ENCODE results near the gene PAPSS1. TPM values are rescaled to one million over a fixed set of nuclear protein-coding genes. Genes with fewer than 3 reads are reported as not detected.
A peak's percentile ranks its signal among the peaks of the same experiment; 100 is the strongest.

The PAPSS1 gene
- total and polyA plus RNA-seq, 9 of the 15 experiments (the other 6 are each of a cell fraction or from before 2014, with no cell fraction given) = 21.1 to 53.9 (median 41.9) TPM

DNA sequence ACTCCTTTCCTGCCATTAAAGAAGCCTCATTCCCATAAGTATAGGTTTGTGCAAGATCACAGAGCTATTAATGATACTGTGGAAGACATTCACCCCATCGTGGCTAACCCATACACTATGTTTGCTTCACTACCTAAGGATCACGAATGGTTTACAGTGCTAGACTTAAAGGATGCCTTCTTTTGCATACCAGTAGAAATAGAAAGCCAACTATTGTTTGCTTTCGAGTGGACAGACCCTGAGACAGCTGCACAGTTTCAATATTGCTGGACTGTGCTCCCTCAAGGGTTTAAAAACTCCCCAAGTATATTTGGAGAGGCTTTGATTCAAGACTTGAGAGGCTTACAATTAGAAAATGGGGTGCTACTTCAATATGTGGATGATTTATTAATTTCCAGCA, 16.0 kb upstream of the PAPSS1 start (continued):
- TF ChIP-seq RBM15 (IDR thresholded peaks at IDR 0.05; ENCODE audit: insufficient read depth, low read length) (no peak), HNRNPL (IDR thresholded peaks at IDR 0.05; ENCODE audit: low read depth, low read length) (no peak)

DNA sequence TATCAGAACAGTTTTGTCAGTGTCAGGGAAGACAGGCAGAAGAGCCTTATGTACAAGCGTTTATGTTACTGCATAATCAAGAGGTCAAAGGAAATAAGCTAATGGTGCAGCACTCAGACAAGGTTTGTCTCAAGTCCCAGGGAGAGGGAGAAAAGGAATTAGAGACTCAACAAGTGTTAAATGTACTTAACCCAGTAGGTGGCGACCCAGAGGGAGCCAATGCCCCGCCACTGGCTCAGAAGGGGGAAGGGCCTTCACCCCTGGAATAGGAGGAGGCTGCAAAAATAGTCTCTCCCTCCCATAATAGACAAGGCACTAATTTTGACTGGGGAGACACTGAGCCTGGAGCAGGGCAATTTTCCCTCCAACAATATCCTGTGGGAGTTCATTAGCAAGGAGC, 14.1 kb upstream of the PAPSS1 start:
- Histone ChIP-seq H3K36me3 (ENCODE audit: control insufficient read depth, insufficient read depth, low read length) (no peaks in the 10 kb centered on the region), H3K79me2 (ENCODE audit: control insufficient read depth, insufficient read depth, low read length) (no peaks in the 10 kb centered on the region), H3K4me1 (replicated peaks in 1 of 2; ENCODE audit: control insufficient read depth in 2 of 2, insufficient read depth in 2 of 2, low read length in 2 of 2) (peaks cover 0 to 8% of the 10 kb centered on the region in 2 experiments; a peak in 3 of 5 replicates), H3K27me3 (ENCODE audit: control insufficient read depth in 2 of 2, insufficient read depth in 2 of 2, low read length in 2 of 2) (no peaks in the 10 kb centered on the region), H3K4me3 (no peak overlapping the region), H3K27ac (ENCODE audit: extremely low read depth, low read depth, low read length) (no peak overlapping the region), H4K20me1 (replicated peaks; ENCODE audit: control insufficient read depth, insufficient read depth, low read length) (no peaks in the 10 kb centered on the region), H3K9ac (ENCODE audit: insufficient read depth in 1 of 2, low read depth in 2 of 2, low read length in 2 of 2) (no peak overlapping the region), H3K9me1 (ENCODE audit: control insufficient read depth, insufficient read depth, low read length) (no peaks in the 10 kb centered on the region), H3K9me3 (replicated peaks; ENCODE audit: control insufficient read depth, insufficient read depth, low read depth, low read length) (no peaks in the 10 kb centered on the region; the same call in 1 of the 2 replicates), H2AFZ (ENCODE audit: low read depth, low read length) (peak overlapping the region; percentile 66; the same call in 1 of the 2 replicates), H3K4me2 (ENCODE audit: insufficient read depth, low read length) (no peak overlapping the region)
- ATAC-seq = peak; percentile 88
- no TSS peak for BruUV-seq (replicated peaks)
- POLR2A ChIA-PET = interaction anchor here (0.8 kb wide), 1 partner anchor 116 kb away, joined by 3 read pairs; no protein-coding TSS in a partner anchor
- in situ Hi-C loops (cut with MboI) (no loop called here), intact Hi-C loops (cut with micrococcal nuclease) (loop anchor here (10.0 kb wide), 2 partner anchors 369 to 549 kb away; no protein-coding TSS in a partner anchor)
- DNase-seq (ENCODE audit: extremely low read depth in 1 of 4, low spot score in 3 of 4) = peak; percentile 37 to 51 (median 44)
- no peak for FAIRE-seq
- TF ChIP-seq, protein P1, sequence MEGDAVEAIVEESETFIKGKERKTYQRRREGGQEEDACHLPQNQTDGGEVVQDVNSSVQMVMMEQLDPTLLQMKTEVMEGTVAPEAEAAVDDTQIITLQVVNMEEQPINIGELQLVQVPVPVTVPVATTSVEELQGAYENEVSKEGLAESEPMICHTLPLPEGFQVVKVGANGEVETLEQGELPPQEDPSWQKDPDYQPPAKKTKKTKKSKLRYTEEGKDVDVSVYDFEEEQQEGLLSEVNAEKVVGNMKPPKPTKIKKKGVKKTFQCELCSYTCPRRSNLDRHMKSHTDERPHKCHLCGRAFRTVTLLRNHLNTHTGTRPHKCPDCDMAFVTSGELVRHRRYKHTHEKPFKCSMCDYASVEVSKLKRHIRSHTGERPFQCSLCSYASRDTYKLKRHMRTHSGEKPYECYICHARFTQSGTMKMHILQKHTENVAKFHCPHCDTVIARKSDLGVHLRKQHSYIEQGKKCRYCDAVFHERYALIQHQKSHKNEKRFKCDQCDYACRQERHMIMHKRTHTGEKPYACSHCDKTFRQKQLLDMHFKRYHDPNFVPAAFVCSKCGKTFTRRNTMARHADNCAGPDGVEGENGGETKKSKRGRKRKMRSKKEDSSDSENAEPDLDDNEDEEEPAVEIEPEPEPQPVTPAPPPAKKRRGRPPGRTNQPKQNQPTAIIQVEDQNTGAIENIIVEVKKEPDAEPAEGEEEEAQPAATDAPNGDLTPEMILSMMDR (IDR thresholded peaks at IDR 0.05 in 2 of 3, conservative IDR thresholded peaks at IDR 0.05 in 1 of 3; ENCODE audit: insufficient read depth in 2 of 3, low read depth in 1 of 3, low read length in 3 of 3) = peak; percentile 46 to 64 (median 53); a peak in 5 of 6 replicates
- TF ChIP-seq ZNF24 (IDR thresholded peaks at IDR 0.05) (no peak), FOXJ3 (CRISPR knock-in tag; IDR thresholded peaks at IDR 0.05) (no peak), SRSF1 (IDR thresholded peaks at IDR 0.05; ENCODE audit: low read depth, low read length) (no peak), CCAR2 (IDR thresholded peaks at IDR 0.05; ENCODE audit: low read depth, low read length) (no peak), SREBF2 (CRISPR knock-in tag; IDR thresholded peaks at IDR 0.05) (no peak), ZC3H11A (IDR thresholded peaks at IDR 0.05; ENCODE audit: low read depth, low read length) (no peak)
- CTCF ChIA-PET (ENCODE audit: low intra/inter-chr PET ratio) = no interaction called here
- 0% methylated on average over 3 of the region's 3 CpGs for whole genome bisulfite sequencing (ENCODE audit: insufficient coverage, low coverage, missing lambda C conversion rate)

Data from K562 (cell line).